Neuronal stem cell (in vitro differentiated cells): ENCODE data around the gene PRDM10.

Experiments used
- DNase-seq: peaks from one replicate; pipeline ENCODE4 v3.0.0-alpha.2; 2013; ENCODE audit warnings: low spot score
- H2AFZ ChIP-seq: one replicate; pipeline ENCODE4 v1.6.1; 2013; ENCODE audit warnings: mild to moderate bottlenecking, low read length, inconsistent platforms
- H2AK5ac ChIP-seq: 2 replicates; pipeline ENCODE4 v1.6.1; 2013; ENCODE audit warnings: low read depth, mild to moderate bottlenecking, inconsistent platforms, low read length, moderate library complexity, mixed read lengths
- H2BK120ac ChIP-seq: 2 replicates; pipeline ENCODE4 v1.6.1; 2013; ENCODE audit warnings: low read depth, mild to moderate bottlenecking, inconsistent platforms, low read length, moderate library complexity, mixed read lengths
- H2BK12ac ChIP-seq: one replicate; pipeline ENCODE4 v1.6.1; 2013; ENCODE audit warnings: low read length, inconsistent platforms
- H2BK15ac ChIP-seq: 2 replicates; pipeline ENCODE4 v1.6.1; 2013; ENCODE audit warnings: mild to moderate bottlenecking, low read length, inconsistent platforms, mixed read lengths
- H2BK5ac ChIP-seq: one replicate; pipeline ENCODE4 v1.6.1; 2013; ENCODE audit warnings: inconsistent platforms, mild to moderate bottlenecking, low read length, moderate library complexity
- H3K14ac ChIP-seq: one replicate; pipeline ENCODE4 v1.6.1; 2013; ENCODE audit warnings: low read length, inconsistent platforms
- H3K18ac ChIP-seq: 2 replicates; pipeline ENCODE4 v1.6.1; 2013; ENCODE audit warnings: low read length, inconsistent platforms
- H3K23ac ChIP-seq: 2 replicates; pipeline ENCODE4 v1.6.1; 2013; ENCODE audit warnings: low read depth, mild to moderate bottlenecking, mixed read lengths, low read length, inconsistent platforms; ENCODE audit not compliant: poor library complexity
- H3K27ac ChIP-seq: replicated peaks from 3 replicates; pipeline ENCODE4 v1.5.1; 2013; ENCODE audit warnings: low read length, inconsistent platforms
- H3K27me3 ChIP-seq, 3 experiments: 2 replicates each; pipeline ENCODE4 v1.6.1; 2013; ENCODE audit warnings: low read length in 3 of 3, mild to moderate bottlenecking in 2 of 3, inconsistent platforms in 1 of 3, low read depth in 1 of 3, mixed read lengths in 1 of 3, moderate library complexity in 1 of 3; ENCODE audit not compliant: control insufficient read depth in 3 of 3, insufficient read depth in 3 of 3
- H3K36me3 ChIP-seq, 2 donors: replicated peaks in 1 of 2; 2 replicates each; pipeline ENCODE4 v1.6.1; 2013; ENCODE audit warnings: low read length in 2 of 2; ENCODE audit not compliant: control insufficient read depth in 2 of 2, insufficient read depth in 2 of 2
- H3K4ac ChIP-seq: 2 replicates; pipeline ENCODE4 v1.6.1; 2013; ENCODE audit warnings: inconsistent platforms, mild to moderate bottlenecking, low read length, moderate library complexity
- H3K4me1 ChIP-seq, 2 donors: 1 replicate in 1 of 2; 2 replicates in 1 of 2; pipeline ENCODE4 v1.6.1; 2013; ENCODE audit warnings: low read length in 2 of 2, low read depth in 1 of 2; ENCODE audit not compliant: control insufficient read depth in 2 of 2, insufficient read depth in 1 of 2
- H3K4me2 ChIP-seq: one replicate; pipeline ENCODE4 v1.6.1; 2013; ENCODE audit warnings: mild to moderate bottlenecking, low read length, inconsistent platforms; ENCODE audit not compliant: insufficient read depth, poor library complexity, severe bottlenecking
- H3K4me3 ChIP-seq, 2 donors: 2 replicates each; pipeline ENCODE4 v1.5.1; 2013; ENCODE audit warnings: low read length in 2 of 2, mild to moderate bottlenecking in 2 of 2, inconsistent platforms in 1 of 2, moderate library complexity in 1 of 2
- H3K79me1 ChIP-seq: one replicate; pipeline ENCODE4 v1.6.1; 2013; ENCODE audit warnings: low read depth, mild to moderate bottlenecking, inconsistent platforms, low read length, moderate library complexity
- H3K9ac ChIP-seq: one replicate; pipeline ENCODE4 v1.6.1; 2013; ENCODE audit warnings: mild to moderate bottlenecking, low read depth, low read length, inconsistent platforms; ENCODE audit not compliant: poor library complexity
- H3K9me3 ChIP-seq, 2 donors: replicated peaks in 1 of 2; 2 replicates each; pipeline versions ENCODE3 to v1.6.1; 2013; ENCODE audit warnings: low read length in 2 of 2, mild to moderate bottlenecking in 2 of 2, inconsistent platforms in 1 of 2, low read depth in 1 of 2, mixed read lengths in 1 of 2, moderate library complexity in 1 of 2; ENCODE audit not compliant: control insufficient read depth in 2 of 2, insufficient read depth in 1 of 2
- H4K8ac ChIP-seq: one replicate; pipeline ENCODE4 v1.6.1; 2013; ENCODE audit warnings: low read depth, mild to moderate bottlenecking, inconsistent platforms, low read length, moderate library complexity
- H4K91ac ChIP-seq: one replicate; pipeline ENCODE4 v1.6.1; 2013; ENCODE audit warnings: low read length, low read depth, mild to moderate bottlenecking, inconsistent platforms; ENCODE audit not compliant: poor library complexity
- WGBS, 2 donors: extraction: QIAGEN DNeasy Blood & Tissue Kit; methylation state at CpG; one replicate each; pipeline ENCODE4 v1.1.7; 2013; ENCODE audit warnings: missing lambda C conversion rate in 2 of 2, mixed read lengths in 1 of 2; ENCODE audit not compliant: insufficient read length in 2 of 2, insufficient replicate concordance in 1 of 2; ENCODE audit errors: extremely low coverage in 2 of 2; 5-methylcytosine and 5-hydroxymethylcytosine counted together

PRDM10 gene

DNA sequence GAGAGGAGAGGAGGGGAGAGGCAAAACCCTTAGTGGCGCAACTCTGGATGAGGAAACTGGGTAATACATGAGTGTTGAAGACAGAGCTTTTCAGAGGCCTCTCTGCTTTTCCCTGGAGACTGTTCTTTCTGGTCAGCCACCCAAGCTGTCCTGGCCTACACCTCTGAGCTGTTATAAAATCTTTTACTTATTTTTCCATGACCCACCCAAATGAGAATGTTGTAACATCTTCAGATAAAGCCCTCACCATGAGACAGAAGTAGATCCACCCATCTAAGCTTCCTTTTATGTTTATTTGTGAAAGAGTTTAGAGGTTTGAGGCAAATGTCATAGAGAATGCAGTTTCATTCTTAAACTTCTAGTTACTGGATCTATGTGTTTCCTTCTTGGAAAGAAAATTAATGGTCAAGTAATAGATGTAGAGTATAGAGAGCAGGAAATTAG, 46.7 kb upstream of the PRDM10 start:
- Histone ChIP-seq H2AFZ (no peak overlapping the region), H3K18ac (no peak overlapping the region), H3K27ac (no peak overlapping the region), H2BK12ac (no peak overlapping the region), H3K4me3 (no peak overlapping the region), H3K36me3 (no peaks in the 10 kb centered on the region), H3K4me1 (peaks cover 2% of the 10 kb centered on the region in 2 donors), H2BK120ac (no peak overlapping the region), H3K79me1 (no peaks in the 10 kb centered on the region), H3K4ac (no peak overlapping the region), H3K14ac (no peak overlapping the region), H2BK5ac (no peak overlapping the region), H3K9ac (no peak overlapping the region), H3K4me2 (no peak overlapping the region), H4K8ac (no peak overlapping the region), H3K27me3 (peaks cover 0 to 9% (median 0%) of the 10 kb centered on the region in 3 experiments), H4K91ac (no peak overlapping the region), H3K23ac (no peak overlapping the region), H2AK5ac (no peak overlapping the region), H2BK15ac (no peak overlapping the region), H3K9me3 (no peaks in the 10 kb centered on the region)
- WGBS, 2 donors = no CpG with 5 or more reads among the region's 1 CpG
- no peak for DNase-seq

DNA sequence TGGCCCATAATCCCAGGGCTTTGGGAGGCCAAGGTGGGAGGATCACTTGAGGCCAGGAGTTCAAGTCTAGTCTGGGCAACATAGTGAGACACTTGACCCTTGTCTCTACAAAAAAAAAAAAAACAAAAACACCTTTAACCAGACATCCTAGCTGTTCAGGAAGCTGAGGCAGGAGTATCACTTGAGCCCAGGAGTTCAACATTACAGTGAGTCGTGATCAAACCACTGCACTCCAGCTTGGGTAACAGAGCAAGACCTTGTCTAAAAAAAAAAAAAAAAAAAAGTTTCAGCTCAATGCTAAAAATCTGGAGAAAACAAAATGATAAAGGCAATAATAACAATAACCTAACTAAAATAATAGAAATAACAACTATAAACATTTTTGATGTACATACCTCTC, 44.5 kb upstream of the PRDM10 start:
- peaks cover 0 to 5% (median 0%) of the 10 kb centered on the region in 3 experiments for H3K27me3 ChIP-seq
- peaks cover 3 to 5% of the 10 kb centered on the region in 2 donors for H3K9me3 ChIP-seq
- H3K27ac ChIP-seq = no peak overlapping the region
- H2BK120ac ChIP-seq = no peak overlapping the region
- H3K4ac ChIP-seq = no peak overlapping the region
- peaks cover 2% of the 10 kb centered on the region in 2 donors for H3K4me1 ChIP-seq
- no peak overlapping the region for H2AK5ac ChIP-seq
- H3K36me3 ChIP-seq = no peaks in the 10 kb centered on the region
- no peak overlapping the region for H3K9ac ChIP-seq
- no peak overlapping the region for H3K4me3 ChIP-seq
- H3K79me1 ChIP-seq = no peaks in the 10 kb centered on the region
- H4K91ac ChIP-seq = no peak overlapping the region
- H4K8ac ChIP-seq = no peak overlapping the region
- no peak overlapping the region for H3K18ac ChIP-seq
- no peak overlapping the region for H2BK5ac ChIP-seq
- no peak overlapping the region for H2AFZ ChIP-seq
- H3K14ac ChIP-seq = no peak overlapping the region
- WGBS, 2 donors = no CpG with 5 or more reads among the region's 1 CpG
- H3K23ac ChIP-seq = no peak overlapping the region
- no peak overlapping the region for H3K4me2 ChIP-seq
- H2BK15ac ChIP-seq = no peak overlapping the region
- no peak overlapping the region for H2BK12ac ChIP-seq
- DNase-seq = no peak

DNA sequence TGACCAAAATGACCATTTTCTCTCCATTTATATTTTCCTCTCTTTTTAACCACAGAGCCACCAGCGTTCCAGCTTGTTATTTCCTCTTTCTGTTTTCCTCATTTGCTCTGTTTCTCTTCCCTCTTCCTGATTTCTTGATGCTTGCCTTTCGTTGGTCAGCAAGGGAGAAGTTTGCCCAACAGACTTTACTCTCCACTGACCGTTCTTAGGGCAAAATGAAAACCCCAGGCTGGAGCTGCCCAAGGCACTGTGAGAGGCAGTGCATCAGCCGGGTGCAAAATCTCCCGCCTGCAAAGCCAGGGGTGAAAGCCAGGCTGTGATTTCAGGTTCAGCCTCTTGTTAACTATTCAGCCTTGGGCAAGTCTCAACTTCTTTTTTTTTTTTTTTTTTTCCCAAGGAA, 40.9 kb upstream of the PRDM10 start:
- WGBS, 2 donors = no CpG with 5 or more reads among the region's 5 CpGs
- H2BK15ac ChIP-seq = no peak overlapping the region
- H3K4ac ChIP-seq = no peak overlapping the region
- H3K14ac ChIP-seq = no peak overlapping the region
- no peak overlapping the region for H3K4me2 ChIP-seq
- no peak overlapping the region for H3K27ac ChIP-seq
- H3K9me3 ChIP-seq = peaks cover 3 to 10% of the 10 kb centered on the region in 2 donors
- H3K18ac ChIP-seq = no peak overlapping the region
- no peak overlapping the region for H2BK5ac ChIP-seq
- no peak for DNase-seq
- no peaks in the 10 kb centered on the region for H3K27me3 ChIP-seq
- H2BK12ac ChIP-seq = no peak overlapping the region
- H3K79me1 ChIP-seq = no peaks in the 10 kb centered on the region
- H4K8ac ChIP-seq = no peak overlapping the region
- H2AFZ ChIP-seq = no peak overlapping the region
- H3K36me3 ChIP-seq = no peaks in the 10 kb centered on the region
- no peak overlapping the region for H3K9ac ChIP-seq
- no peak overlapping the region for H3K4me3 ChIP-seq
- H3K4me1 ChIP-seq = peaks cover 0 to under 1% of the 10 kb centered on the region in 2 donors
- no peak overlapping the region for H3K23ac ChIP-seq
- H2BK120ac ChIP-seq = no peak overlapping the region
- H2AK5ac ChIP-seq = no peak overlapping the region
- H4K91ac ChIP-seq = no peak overlapping the region

DNA sequence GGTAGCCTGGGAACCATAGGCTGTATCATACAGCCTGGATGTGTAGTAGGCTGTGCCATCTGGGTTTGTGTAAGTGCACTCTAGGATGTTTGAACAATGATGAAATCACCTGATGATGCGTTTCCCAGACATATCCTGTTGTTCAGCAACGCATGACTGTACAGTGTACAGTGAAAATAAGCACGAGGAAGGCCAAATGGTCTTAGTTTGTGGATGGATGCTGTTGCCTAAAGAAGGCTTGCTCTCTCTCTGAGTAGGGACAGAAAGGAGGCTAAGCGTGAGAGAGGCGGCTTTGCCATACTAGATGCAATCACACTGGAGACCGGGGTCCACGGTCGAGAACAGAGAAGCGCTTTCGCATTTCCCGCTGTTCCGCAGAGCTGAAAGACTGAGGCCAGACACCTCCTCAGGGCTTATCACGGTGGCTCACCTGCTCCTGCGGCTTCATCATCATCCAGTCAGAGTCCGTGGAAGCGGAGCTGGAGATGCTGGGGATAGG, 39.5 kb upstream of the PRDM10 start:
- Histone ChIP-seq H3K4me3 (no peak overlapping the region), H3K4ac (no peak overlapping the region), H2BK15ac (no peak overlapping the region), H2AFZ (no peak overlapping the region), H3K36me3 (no peaks in the 10 kb centered on the region), H3K9me3 (peaks cover 3 to 10% of the 10 kb centered on the region in 2 donors), H3K79me1 (no peaks in the 10 kb centered on the region), H3K18ac (peak overlapping the region; percentile 91), H4K8ac (no peak overlapping the region), H3K27ac (no peak overlapping the region), H3K23ac (peak overlapping the region; percentile 8), H2BK5ac (peak overlapping the region; percentile 72), H3K9ac (no peak overlapping the region), H3K4me2 (no peak overlapping the region), H2BK120ac (no peak overlapping the region), H3K4me1 (peaks cover 7 to 9% of the 10 kb centered on the region in 2 donors), H4K91ac (no peak overlapping the region), H3K14ac (no peak overlapping the region), H2BK12ac (peak overlapping the region; percentile 84), H3K27me3 (no peaks in the 10 kb centered on the region), H2AK5ac (peak overlapping the region; percentile 20)
- no peak for DNase-seq
- WGBS, 2 donors = no CpG with 5 or more reads among the region's 16 CpGs
